CD4-positive, alpha-beta T cell treated with Interferon alpha-2 for 1 hour (primary cell): ENCODE results near the gene MBTD1.

ENCODE experiments used
- DNase-seq, 2 donors: peaks; one replicate each; pipeline ENCODE4 v3.0.0-alpha.2; 2020 to 2022

Gene MBTD1

GRCh38 chr17:51142597-51142996 is 117.3 kb downstream of the MBTD1 start:
- no peak for DNase-seq

GRCh38 chr17:51135956-51136355 is 123.9 kb downstream of the MBTD1 start:
- DNase-seq, result no peak

DNA sequence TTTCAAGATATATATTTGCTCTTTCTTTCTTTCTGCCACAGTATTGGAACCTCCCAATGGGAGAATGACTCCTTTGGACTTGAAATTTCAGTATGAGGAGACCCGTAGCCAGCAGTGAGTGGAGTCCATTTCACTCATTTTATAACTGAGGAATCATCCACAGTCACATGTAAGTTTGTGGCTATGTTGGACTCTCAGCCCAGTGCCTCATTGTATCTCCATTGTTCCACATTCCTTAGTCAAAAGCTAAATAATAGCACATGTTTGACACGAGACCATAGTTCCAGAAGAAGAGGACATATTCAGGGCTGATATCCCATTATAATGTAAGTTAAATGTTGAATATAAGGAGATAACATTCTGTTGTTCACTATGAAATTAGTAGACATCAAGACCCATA is 126.5 kb downstream of the MBTD1 start:
- DNase-seq, result no peak

DNA sequence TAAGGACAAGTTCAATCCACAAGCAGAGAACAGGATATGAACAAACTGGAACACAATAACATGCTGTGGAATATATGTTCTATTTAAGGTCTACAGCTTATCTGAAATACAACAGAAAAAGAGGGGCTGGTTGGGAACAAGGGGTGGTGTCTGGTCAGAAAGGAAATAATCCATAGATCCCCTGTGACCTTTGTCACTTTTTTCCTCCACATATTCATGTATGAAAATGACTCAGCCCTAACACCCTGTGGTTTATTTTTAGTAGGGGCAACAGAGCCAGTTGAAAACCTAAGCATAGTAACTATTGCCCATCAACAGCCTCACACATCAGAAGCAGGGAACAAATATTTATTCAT is 126.9 kb downstream of the MBTD1 start:
- no peak for DNase-seq

DNA sequence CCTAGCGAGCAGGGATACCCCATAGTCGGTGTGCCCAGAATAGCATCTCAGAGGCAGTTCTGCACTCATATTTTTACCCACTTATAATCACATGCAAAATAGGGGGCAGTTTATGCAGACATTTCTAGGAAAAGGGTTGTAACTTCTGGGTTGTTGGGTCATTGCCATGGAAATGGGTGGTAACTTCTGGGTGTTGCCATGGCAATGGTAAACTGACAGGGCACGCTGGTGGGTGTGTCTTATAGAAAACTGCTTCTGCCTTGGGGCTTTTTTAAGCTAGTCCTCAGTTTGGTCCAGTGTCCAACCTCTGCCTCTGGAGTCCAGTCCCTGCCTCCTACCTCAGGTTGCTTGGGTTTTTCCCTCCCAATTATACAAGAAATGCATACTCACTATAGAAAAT is 131.8 kb downstream of the MBTD1 start:
- peak; percentile 31 to 51 for DNase-seq
